MCF 10A (cell line): Measurements from ENCODE around the gene PSMD3. TPM values are rescaled to one million over a fixed set of nuclear protein-coding genes. Genes with fewer than 3 reads are reported as not detected.

ENCODE experiments used
- BruUV-seq: library from RNA; stranded (reverse); fragments of 400-500 nt; replicated peaks from 2 replicates; lab custom pipeline; 2021; lab: Mats Ljungman, UMichigan
- CTCF ChIA-PET: fragments of 300-600 bp; sonication (Branson Sonifier 250); formaldehyde crosslinking; extraction: SDS; loops from one replicate; lab custom pipeline; 2021; ENCODE audit warnings: antibody characterized with exemption, inconsistent platforms; lab: Yijun Ruan, JAX
- POLR2A ChIA-PET: fragments of 300-600, 350-650 bp; sonication (Branson Sonifier 250); formaldehyde crosslinking; extraction: SDS; loops from one replicate; lab custom pipeline; 2020; ENCODE audit warnings: antibody characterized with exemption, inconsistent platforms; lab: Yijun Ruan, JAX
- DNase-seq: peaks from one replicate; pipeline ENCODE4 v3.0.0-alpha.2; 2018; ENCODE audit not compliant: unreplicated experiment
- H3K27ac Mint-ChIP-seq: one replicate; pipeline ENCODE4 v1.8.0; 2022; ENCODE audit warnings: mild to moderate bottlenecking, low read depth, mixed read lengths; ENCODE audit not compliant: unreplicated experiment
- H3K27me3 Mint-ChIP-seq: one replicate; pipeline ENCODE4 v1.8.0; 2022; ENCODE audit warnings: mixed read lengths; ENCODE audit not compliant: insufficient read depth, unreplicated experiment
- H3K36me3 Mint-ChIP-seq: one replicate; pipeline ENCODE4 v1.8.0; 2022; ENCODE audit warnings: mild to moderate bottlenecking, moderate library complexity, mixed read lengths; ENCODE audit not compliant: insufficient read depth, unreplicated experiment
- H3K4me1 Mint-ChIP-seq: one replicate; pipeline ENCODE4 v1.8.0; 2022; ENCODE audit warnings: mixed read lengths; ENCODE audit not compliant: insufficient read depth, unreplicated experiment
- H3K4me3 Mint-ChIP-seq: one replicate; pipeline ENCODE4 v1.8.0; 2022; ENCODE audit warnings: mild to moderate bottlenecking, moderate library complexity, mixed read lengths; ENCODE audit not compliant: unreplicated experiment
- H3K9me3 Mint-ChIP-seq: one replicate; pipeline ENCODE4 v1.8.0; 2022; ENCODE audit warnings: mixed read lengths; ENCODE audit not compliant: unreplicated experiment
- intact Hi-C: fragments of 100-400 bp; cut with micrococcal nuclease; formaldehyde crosslinking; loops from 2 replicates; pipeline ENCODE4 v1.14.1; 2022
- total RNA-seq: library from RNA; stranded (reverse); gene quantifications from 2 replicates; pipeline ENCODE4 v1.2.3, GENCODE V29; 2022
- TF ChIP-seq, protein P1 (sequence below): fragments of 200-600 bp; IDR thresholded peaks from one replicate; pipeline ENCODE4 v1.8.0; 2022; ENCODE audit warnings: antibody characterized with exemption, mild to moderate bottlenecking; ENCODE audit not compliant: unreplicated experiment

PSMD3 gene
- total RNA-seq, 1 experiment from 2014 or later: 95.3 TPM

DNA sequence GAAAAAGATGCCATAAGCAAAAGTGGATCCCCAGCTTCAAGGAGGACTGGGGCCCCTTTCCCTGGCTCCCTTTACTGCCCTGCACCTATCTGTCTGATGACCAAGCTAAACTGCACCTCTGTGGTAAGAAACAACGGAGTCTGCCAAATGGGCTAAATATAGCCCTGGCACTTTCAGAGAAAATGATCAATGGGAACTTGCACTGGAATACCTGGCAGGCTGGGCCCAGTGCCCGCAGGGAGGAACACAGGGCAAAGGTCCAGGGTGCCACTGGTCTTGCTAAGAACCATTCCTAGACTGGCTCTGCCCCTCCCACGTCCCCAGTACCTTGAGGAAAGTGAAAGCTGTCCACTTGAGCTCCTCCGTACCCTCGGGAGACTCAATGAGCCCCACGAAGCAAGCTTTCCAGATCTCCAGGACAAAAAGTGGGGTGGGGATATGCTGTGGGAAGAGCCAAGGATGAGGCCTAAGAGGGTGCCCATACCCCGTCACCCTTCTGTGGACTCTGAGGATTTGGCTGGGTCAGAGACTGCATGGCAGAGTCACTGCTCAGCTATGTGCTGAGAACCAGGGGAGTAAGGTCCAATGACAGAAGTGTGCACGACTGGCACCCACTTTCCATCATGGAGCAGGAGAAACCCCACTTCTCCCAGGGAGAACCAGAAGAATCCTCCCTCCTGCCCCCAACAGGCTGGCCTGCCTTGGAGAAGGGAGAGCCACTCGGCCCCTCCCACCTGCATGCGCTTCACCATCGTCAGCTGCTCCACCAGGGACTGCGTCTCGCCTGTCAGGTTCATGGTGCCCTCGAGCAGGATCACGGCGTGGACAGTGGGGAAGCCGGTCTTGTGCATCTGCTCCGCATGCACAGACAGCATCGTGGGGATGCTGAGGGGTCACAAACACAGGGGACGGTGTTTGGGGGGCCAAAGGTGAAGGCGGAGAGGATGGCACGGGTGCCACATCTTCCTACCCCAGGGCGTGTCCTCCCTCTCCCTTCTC is 52.0 kb downstream of the PSMD3 start:
- intact Hi-C loops: no loop called here
- POLR2A ChIA-PET: interaction anchor here (0.9 to 1.2 kb wide), 4 partner anchors 12 to 68 kb away, joined by 3 to 4 read pairs (median 3); partner anchors contain the start of gene NR1D1
- CTCF ChIA-PET: interaction anchor here (0.5 to 9.3 kb wide), 7 partner anchors 19 to 336 kb away, joined by 3 to 237 read pairs (median 3); partner anchors contain the start of gene CSF3

DNA sequence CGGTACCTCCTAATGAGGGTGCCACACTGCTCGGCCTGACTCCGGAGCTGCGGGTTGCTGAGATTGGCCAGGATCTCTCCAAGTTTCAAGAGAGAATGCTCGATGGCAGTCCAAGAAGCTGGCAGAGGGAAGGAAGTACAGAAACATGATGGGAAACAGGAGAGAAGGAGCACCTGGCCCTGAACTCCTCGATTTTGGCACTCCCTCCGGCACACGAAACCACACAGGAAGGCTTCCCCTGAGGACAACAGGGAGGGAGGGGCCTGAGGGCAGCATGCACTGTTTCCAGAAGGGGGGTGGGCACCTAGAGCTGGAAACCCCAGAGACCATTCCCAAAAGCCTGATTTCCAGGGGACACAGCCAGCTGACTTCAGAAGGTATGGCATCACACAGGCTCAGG is 52.7 kb downstream of the PSMD3 start:
- H3K4me1 Mint-ChIP-seq: peaks cover 5% of the 10 kb centered on the region

More for the DNA sequence above, 52.0 kb downstream of the PSMD3 start:
- Mint-ChIP-seq H3K36me3 (peaks cover 63% of the 10 kb centered on the region), H3K4me3 (no peak overlapping the region), H3K9me3 (no peaks in the 10 kb centered on the region), H3K27ac (no peak overlapping the region), H3K4me1 (peaks cover 5% of the 10 kb centered on the region), H3K27me3 (no peaks in the 10 kb centered on the region)
- DNase-seq: peak; percentile 42
- TF ChIP-seq, protein P1, sequence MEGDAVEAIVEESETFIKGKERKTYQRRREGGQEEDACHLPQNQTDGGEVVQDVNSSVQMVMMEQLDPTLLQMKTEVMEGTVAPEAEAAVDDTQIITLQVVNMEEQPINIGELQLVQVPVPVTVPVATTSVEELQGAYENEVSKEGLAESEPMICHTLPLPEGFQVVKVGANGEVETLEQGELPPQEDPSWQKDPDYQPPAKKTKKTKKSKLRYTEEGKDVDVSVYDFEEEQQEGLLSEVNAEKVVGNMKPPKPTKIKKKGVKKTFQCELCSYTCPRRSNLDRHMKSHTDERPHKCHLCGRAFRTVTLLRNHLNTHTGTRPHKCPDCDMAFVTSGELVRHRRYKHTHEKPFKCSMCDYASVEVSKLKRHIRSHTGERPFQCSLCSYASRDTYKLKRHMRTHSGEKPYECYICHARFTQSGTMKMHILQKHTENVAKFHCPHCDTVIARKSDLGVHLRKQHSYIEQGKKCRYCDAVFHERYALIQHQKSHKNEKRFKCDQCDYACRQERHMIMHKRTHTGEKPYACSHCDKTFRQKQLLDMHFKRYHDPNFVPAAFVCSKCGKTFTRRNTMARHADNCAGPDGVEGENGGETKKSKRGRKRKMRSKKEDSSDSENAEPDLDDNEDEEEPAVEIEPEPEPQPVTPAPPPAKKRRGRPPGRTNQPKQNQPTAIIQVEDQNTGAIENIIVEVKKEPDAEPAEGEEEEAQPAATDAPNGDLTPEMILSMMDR: no peak
- BruUV-seq: no TSS peak

DNA sequence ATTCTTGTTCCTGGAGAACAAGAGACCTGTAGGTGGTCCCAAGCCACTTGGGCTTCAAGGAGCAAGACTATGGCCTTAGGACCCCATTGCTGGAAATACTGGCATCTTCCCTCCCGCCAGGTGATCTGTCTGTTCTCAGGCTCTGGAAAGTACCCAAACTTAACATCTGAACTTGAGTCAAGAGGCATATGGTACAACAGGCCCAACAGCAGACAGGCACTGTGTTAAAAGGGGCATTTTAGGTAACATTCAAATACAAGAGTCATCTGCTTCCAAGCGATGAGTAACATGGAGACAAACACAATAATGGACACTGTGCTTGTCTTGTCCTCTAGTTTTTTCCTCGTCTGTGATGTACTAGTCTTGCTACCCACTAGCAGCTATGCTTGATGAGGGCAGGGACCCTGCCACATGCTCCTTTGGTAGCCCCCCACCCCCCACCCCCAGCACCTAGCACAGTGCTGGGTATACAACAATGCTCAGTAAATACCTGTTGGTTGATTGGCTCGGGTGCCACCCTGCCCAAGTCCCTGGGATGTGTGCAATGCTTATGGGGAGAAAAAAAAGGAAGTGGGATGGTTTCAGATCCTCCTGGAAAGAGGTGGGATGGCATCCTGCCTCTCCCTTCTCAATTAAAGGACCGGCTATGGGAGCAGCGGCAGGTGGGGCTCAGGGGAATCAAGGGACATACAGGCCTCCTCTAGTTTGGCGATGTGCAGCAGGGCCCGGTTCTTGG is 54.0 kb downstream of the PSMD3 start:
- Mint-ChIP-seq H3K36me3 (peaks cover 49% of the 10 kb centered on the region), H3K4me3 (no peak overlapping the region), H3K27me3 (no peaks in the 10 kb centered on the region), H3K9me3 (no peaks in the 10 kb centered on the region), H3K4me1 (peaks cover 5% of the 10 kb centered on the region), H3K27ac (no peak overlapping the region)
- TF ChIP-seq, protein P1: no peak
- POLR2A ChIA-PET: interaction anchor here (1.0 kb wide), 2 partner anchors 20 to 54 kb away, joined by 3 read pairs; partner anchors contain the start of genes MED24 and PSMD3
- no peak for DNase-seq
- CTCF ChIA-PET: interaction anchor here (0.7 to 2.0 kb wide), 4 partner anchors 17 to 100 kb away, joined by 3 to 13 read pairs (median 5); no protein-coding TSS in a partner anchor
- intact Hi-C loops: no loop called here
- no TSS peak for BruUV-seq

More for the DNA sequence above, 52.7 kb downstream of the PSMD3 start:
- BruUV-seq: no TSS peak
- no peak overlapping the region for H3K27ac Mint-ChIP-seq
- no peaks in the 10 kb centered on the region for H3K9me3 Mint-ChIP-seq
- no peak for DNase-seq
- CTCF ChIA-PET: interaction anchor here (0.6 to 9.3 kb wide), 5 partner anchors 19 to 337 kb away, joined by 3 to 237 read pairs (median 4); partner anchors contain the start of gene CSF3
- TF ChIP-seq, protein P1: no peak
- POLR2A ChIA-PET: interaction anchor here (1.0 kb wide), 1 partner anchor 53 kb away, joined by 3 read pairs; the partner anchor contains the start of gene PSMD3
- intact Hi-C loops: no loop called here
- peaks cover 59% of the 10 kb centered on the region for H3K36me3 Mint-ChIP-seq
- no peak overlapping the region for H3K4me3 Mint-ChIP-seq
- H3K27me3 Mint-ChIP-seq: no peaks in the 10 kb centered on the region
